T follicular helper cell (primary cell): ENCODE data around the gene CAMK2N1.

Experiments used
- DNase-seq: peaks from one replicate; pipeline ENCODE4 v3.0.0-alpha.2; 2020; ENCODE audit warnings: low read depth

CAMK2N1 gene

GRCh38 chr1:20443703-20444586 is 42.1 kb downstream of the CAMK2N1 start:
- no peak for DNase-seq

- DNase-seq, result no peak
Measured at GRCh38 chr1:20442920-20443625, 42.9 kb downstream of the CAMK2N1 start.

GRCh38 chr1:20440785-20441200 is 45.2 kb downstream of the CAMK2N1 start:
- DNase-seq, result peak; percentile 32

- DNase-seq, result no peak
Measured at GRCh38 chr1:20439282-20439681, 46.7 kb downstream of the CAMK2N1 start.

GRCh38 chr1:20437640-20438039 is 48.4 kb downstream of the CAMK2N1 start:
- DNase-seq, result no peak

- no peak for DNase-seq
Measured at GRCh38 chr1:20432891-20433290, 53.1 kb downstream of the CAMK2N1 start.
